Osteocyte (in vitro differentiated cells): ENCODE data around the gene MYLK2. TPM values are rescaled to one million over a fixed set of nuclear protein-coding genes. Genes with fewer than 3 reads are reported as not detected.

Experiments used
- DNase-seq: peaks from one replicate; pipeline ENCODE4 v3.0.0; 2021; ENCODE audit warnings: mixed read lengths; ENCODE audit not compliant: unreplicated experiment; ENCODE audit errors: extremely low spot score
- H3K27ac Mint-ChIP-seq: one replicate; pipeline ENCODE4 v1.8.0; 2021; ENCODE audit warnings: mild to moderate bottlenecking, mixed read lengths; ENCODE audit not compliant: unreplicated experiment
- H3K27me3 Mint-ChIP-seq: one replicate; pipeline ENCODE4 v1.8.0; 2021; ENCODE audit warnings: mixed read lengths; ENCODE audit not compliant: unreplicated experiment
- H3K36me3 Mint-ChIP-seq: one replicate; pipeline ENCODE4 v1.8.0; 2021; ENCODE audit warnings: mixed read lengths; ENCODE audit not compliant: unreplicated experiment
- H3K4me1 Mint-ChIP-seq: one replicate; pipeline ENCODE4 v1.8.0; 2021; ENCODE audit warnings: mixed read lengths; ENCODE audit not compliant: unreplicated experiment
- H3K4me3 Mint-ChIP-seq: one replicate; pipeline ENCODE4 v1.8.0; 2021; ENCODE audit warnings: mild to moderate bottlenecking, moderate library complexity, mixed read lengths; ENCODE audit not compliant: unreplicated experiment
- H3K9me3 Mint-ChIP-seq: one replicate; pipeline ENCODE4 v1.8.0; 2021; ENCODE audit warnings: mixed read lengths; ENCODE audit not compliant: unreplicated experiment
- total RNA-seq: library from RNA; stranded (reverse); gene quantifications from 2 replicates; pipeline ENCODE4 v1.2.1, GENCODE V29; 2021
- TF ChIP-seq, protein P1 (sequence below): fragments of 200-600 bp; sonication (generic); IDR thresholded peaks from 2 replicates; pipeline ENCODE4 v1.5.0; 2021; ENCODE audit warnings: antibody characterized with exemption, mild to moderate bottlenecking, moderate library complexity

The MYLK2 gene
- total RNA-seq, 1 donor from 2014 or later = 0.27 TPM

DNA sequence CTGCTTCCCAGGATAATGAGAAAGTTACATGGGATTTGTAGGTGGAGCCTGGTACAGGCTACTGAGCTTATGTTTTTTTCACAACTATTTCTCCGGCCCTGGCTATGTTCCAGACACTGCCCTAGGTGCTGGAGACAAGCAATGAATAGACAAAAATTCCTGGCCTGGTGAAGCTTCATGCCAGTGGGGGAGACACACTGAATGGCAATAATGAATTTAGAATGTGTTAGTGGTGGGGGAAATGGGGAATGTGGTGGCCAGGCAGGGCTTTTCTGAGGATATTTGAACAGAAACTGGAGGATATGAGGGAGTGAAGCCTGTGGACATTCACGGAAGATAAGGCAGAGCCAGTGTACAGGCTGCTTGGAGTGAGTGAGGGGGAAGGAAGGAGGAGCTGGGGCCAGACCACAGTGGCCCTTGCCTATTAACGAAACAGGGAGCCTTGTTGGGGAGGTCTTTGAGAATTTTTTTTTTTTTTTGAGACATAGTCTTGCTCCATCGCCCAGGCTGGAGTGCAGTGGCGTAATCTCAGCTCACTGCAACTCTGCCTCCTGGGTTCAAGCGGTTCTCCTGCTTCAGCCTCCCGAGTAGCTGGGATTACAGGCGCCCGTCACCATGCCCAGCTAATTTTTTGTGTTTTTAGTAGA, 19.6 kb downstream of the MYLK2 start:
- no peak overlapping the region for H3K27ac Mint-ChIP-seq
- TF ChIP-seq, protein P1, sequence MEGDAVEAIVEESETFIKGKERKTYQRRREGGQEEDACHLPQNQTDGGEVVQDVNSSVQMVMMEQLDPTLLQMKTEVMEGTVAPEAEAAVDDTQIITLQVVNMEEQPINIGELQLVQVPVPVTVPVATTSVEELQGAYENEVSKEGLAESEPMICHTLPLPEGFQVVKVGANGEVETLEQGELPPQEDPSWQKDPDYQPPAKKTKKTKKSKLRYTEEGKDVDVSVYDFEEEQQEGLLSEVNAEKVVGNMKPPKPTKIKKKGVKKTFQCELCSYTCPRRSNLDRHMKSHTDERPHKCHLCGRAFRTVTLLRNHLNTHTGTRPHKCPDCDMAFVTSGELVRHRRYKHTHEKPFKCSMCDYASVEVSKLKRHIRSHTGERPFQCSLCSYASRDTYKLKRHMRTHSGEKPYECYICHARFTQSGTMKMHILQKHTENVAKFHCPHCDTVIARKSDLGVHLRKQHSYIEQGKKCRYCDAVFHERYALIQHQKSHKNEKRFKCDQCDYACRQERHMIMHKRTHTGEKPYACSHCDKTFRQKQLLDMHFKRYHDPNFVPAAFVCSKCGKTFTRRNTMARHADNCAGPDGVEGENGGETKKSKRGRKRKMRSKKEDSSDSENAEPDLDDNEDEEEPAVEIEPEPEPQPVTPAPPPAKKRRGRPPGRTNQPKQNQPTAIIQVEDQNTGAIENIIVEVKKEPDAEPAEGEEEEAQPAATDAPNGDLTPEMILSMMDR = no peak
- no peaks in the 10 kb centered on the region for H3K9me3 Mint-ChIP-seq
- H3K4me3 Mint-ChIP-seq = no peak overlapping the region
- no peaks in the 10 kb centered on the region for H3K27me3 Mint-ChIP-seq
- no peak for DNase-seq
- no peaks in the 10 kb centered on the region for H3K36me3 Mint-ChIP-seq
- peaks cover 36% of the 10 kb centered on the region for H3K4me1 Mint-ChIP-seq

DNA sequence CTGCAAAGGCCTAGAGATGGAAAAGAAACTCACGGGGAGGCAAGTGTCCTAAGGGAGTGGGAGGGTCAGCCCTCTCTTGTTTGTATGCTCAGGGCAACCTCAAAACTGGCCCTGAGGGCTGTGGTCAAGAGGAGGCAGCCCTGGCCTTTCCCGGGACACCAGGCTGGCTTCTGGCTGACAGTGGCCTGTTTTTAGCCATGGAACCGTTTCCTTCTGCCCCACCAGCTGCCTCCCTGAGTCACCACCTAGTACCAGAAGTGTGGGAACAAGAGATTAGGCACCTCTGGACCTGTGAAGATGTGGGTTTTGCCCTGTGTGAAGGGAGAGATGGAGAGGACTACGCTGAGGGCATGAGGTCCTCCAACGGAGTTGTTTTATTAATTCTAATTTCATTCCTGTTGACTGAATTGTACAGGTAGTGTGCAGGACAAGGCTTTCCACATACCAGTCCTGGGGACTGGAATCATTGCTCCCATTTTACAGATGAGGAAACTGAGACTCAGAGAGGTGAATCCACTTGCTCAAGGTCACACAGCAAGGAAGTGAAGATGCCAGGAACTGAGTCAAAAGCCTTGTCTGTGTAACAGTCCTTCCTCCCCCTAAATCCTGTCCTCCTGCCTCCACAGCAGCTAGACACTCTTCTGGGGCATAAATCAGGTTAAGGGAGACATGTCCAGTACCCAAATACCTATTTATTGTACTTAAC, 20.8 kb downstream of the MYLK2 start:
- peaks cover 43% of the 10 kb centered on the region for H3K4me1 Mint-ChIP-seq
- no peaks in the 10 kb centered on the region for H3K27me3 Mint-ChIP-seq
- no peaks in the 10 kb centered on the region for H3K9me3 Mint-ChIP-seq
- DNase-seq = no peak
- no peak overlapping the region for H3K4me3 Mint-ChIP-seq
- no peaks in the 10 kb centered on the region for H3K36me3 Mint-ChIP-seq
- TF ChIP-seq, protein P1 = no peak
- H3K27ac Mint-ChIP-seq = no peak overlapping the region

DNA sequence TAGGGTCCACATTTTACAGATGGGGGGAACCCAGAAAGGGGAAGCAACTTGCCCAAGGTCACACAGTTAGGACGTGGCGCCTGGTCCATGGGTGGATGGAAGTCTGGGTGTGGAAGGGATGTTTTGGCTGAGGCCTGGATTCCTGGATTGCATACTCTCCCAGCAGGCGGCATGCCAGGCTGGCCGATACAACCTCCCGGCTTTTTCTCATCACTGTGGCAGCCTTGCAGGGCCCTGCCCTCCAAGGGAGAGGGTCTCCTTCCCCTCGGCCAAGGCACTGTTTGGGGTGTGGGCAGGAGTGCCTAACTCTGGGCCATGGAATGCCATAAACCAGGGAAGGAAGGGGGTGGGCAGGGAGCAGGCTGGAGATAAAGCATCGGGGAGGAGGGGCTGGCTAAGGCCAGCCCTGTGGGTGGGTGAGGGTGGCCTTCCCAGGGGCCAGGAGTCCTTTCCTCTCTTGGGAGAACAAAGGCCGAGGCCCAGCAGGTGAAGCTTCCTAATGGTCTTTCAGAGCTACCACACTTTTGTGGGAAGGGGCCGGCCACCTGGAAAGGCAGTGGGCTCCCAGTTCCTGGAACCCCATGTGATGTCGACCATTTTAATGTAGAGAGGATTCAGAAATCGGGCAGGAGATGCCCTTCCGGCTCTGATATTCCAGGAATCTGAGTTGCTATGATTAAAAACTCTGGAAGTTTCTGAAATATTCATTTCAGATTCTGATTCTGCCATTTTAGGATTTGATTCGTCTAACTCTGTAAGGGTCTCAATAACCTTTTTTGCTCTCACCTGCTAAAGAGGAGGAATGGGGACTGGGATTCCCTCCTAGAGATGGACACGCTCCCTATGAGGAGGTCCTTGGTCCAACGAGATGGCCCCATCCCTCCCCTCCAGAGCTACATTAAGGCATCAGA, 22.0 kb downstream of the MYLK2 start:
- DNase-seq = no peak
- TF ChIP-seq, protein P1 = peak; percentile 11
- H3K9me3 Mint-ChIP-seq = no peaks in the 10 kb centered on the region
- H3K27me3 Mint-ChIP-seq = no peaks in the 10 kb centered on the region
- H3K27ac Mint-ChIP-seq = peak overlapping the region; percentile 94
- peaks cover 43% of the 10 kb centered on the region for H3K4me1 Mint-ChIP-seq
- H3K4me3 Mint-ChIP-seq = no peak overlapping the region
- no peaks in the 10 kb centered on the region for H3K36me3 Mint-ChIP-seq

DNA sequence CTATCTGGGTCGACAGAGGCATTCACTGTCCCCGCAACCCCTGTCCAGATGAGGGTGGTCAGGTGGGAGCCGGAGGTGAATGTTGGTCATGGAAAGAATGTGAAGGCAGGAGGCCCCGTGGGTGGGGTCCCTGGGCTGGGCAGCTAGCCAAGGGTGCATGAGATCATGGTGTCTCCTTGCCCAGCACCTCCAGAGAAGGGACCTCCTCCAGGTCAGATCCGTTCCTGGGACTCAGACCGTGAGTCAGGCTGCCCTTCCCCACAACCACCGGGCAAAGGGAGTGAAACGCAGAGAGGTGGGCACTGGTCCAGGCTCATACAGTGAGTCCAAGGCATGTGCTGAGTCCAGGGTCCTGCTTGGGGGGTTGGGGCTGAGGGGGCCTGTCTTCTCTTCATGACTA, 22.8 kb downstream of the MYLK2 start:
- TF ChIP-seq, protein P1 = no peak
- no peaks in the 10 kb centered on the region for H3K27me3 Mint-ChIP-seq
- H3K4me1 Mint-ChIP-seq = peaks cover 46% of the 10 kb centered on the region
- peak overlapping the region; percentile 94 for H3K27ac Mint-ChIP-seq
- peak overlapping the region; percentile 67 for H3K4me3 Mint-ChIP-seq
- no peak for DNase-seq
- H3K9me3 Mint-ChIP-seq = no peaks in the 10 kb centered on the region
- H3K36me3 Mint-ChIP-seq = no peaks in the 10 kb centered on the region
